ENCODE data around the gene PARP1.
"Not testable (repeated sequence)": the region's sequence is repeated elsewhere in the genome, so short reads cannot be mapped to it uniquely, and the experiment has no call there.

Gene PARP1

GRCh38 chr1:226440512-226440911, 32.6 kb upstream of the PARP1 start:
- no peak for DNase-seq (ENCODE audit: low read depth)
- no peak for TF ChIP-seq CTCF (IDR thresholded peaks at IDR 0.05; ENCODE audit: insufficient read depth, low read depth, low read length, missing control alignments)
- H3K4me3 ChIP-seq (ENCODE audit: low read depth, low read length): no peak overlapping the region

- H3K4me3 ChIP-seq (ENCODE audit: low read depth, low read length): no peak overlapping the region
- no peak for DNase-seq (ENCODE audit: low read depth)
- TF ChIP-seq CTCF (IDR thresholded peaks at IDR 0.05; ENCODE audit: insufficient read depth, low read depth, low read length, missing control alignments): peak; percentile 14
Observed at GRCh38 chr1:226438007-226438406, 30.1 kb upstream of the PARP1 start.

- DNase-seq (ENCODE audit: low read depth): peak; percentile 25
- no peak overlapping the region for H3K4me3 ChIP-seq (ENCODE audit: low read depth, low read length)
- TF ChIP-seq CTCF (IDR thresholded peaks at IDR 0.05; ENCODE audit: insufficient read depth, low read depth, low read length, missing control alignments): no peak
Observed at GRCh38 chr1:226436855-226437491, 29.1 kb upstream of the PARP1 start.

GRCh38 chr1:226436472-226436854, 28.6 kb upstream of the PARP1 start:
- no peak for TF ChIP-seq CTCF (IDR thresholded peaks at IDR 0.05; ENCODE audit: insufficient read depth, low read depth, low read length, missing control alignments)
- DNase-seq (ENCODE audit: low read depth): no peak
- no peak overlapping the region for H3K4me3 ChIP-seq (ENCODE audit: low read depth, low read length)

GRCh38 chr1:226433341-226433720, 25.4 kb upstream of the PARP1 start:
- DNase-seq (ENCODE audit: low read depth): no peak
- H3K4me3 ChIP-seq (ENCODE audit: low read depth, low read length): no peak overlapping the region
- no peak for TF ChIP-seq CTCF (IDR thresholded peaks at IDR 0.05; ENCODE audit: insufficient read depth, low read depth, low read length, missing control alignments)

GRCh38 chr1:226432586-226433340, 24.9 kb upstream of the PARP1 start:
- DNase-seq (ENCODE audit: low read depth): no peak
- no peak overlapping the region for H3K4me3 ChIP-seq (ENCODE audit: low read depth, low read length)
- TF ChIP-seq CTCF (IDR thresholded peaks at IDR 0.05; ENCODE audit: insufficient read depth, low read depth, low read length, missing control alignments): no peak

- not testable (repeated sequence) for H3K4me3 ChIP-seq (ENCODE audit: low read depth, low read length); DNase-seq (ENCODE audit: low read depth)
Observed at GRCh38 chr1:226431898-226432297, 24.0 kb upstream of the PARP1 start.

All from GM12865 (cell line).